Measurements from ENCODE around the gene OPCML. TPM values are rescaled to one million over a fixed set of nuclear protein-coding genes. Genes with fewer than 3 reads are reported as not detected.

OPCML gene
- total RNA-seq, 1 donor from 2014 or later: 0.61 TPM

- no peak for TF ChIP-seq CTCF (IDR thresholded peaks at IDR 0.05; ENCODE audit: partially characterized antibody, unreplicated experiment)
- no peak for DNase-seq
- no peaks in the 10 kb centered on the region for H3K36me3 Mint-ChIP-seq (ENCODE audit: unreplicated experiment)
- H3K4me1 Mint-ChIP-seq (ENCODE audit: low read depth, unreplicated experiment): peaks cover 4% of the 10 kb centered on the region
- no peak overlapping the region for H3K4me3 Mint-ChIP-seq (ENCODE audit: unreplicated experiment)
- H3K27ac Mint-ChIP-seq (ENCODE audit: unreplicated experiment): no peak overlapping the region
- H3K27me3 Mint-ChIP-seq (ENCODE audit: unreplicated experiment): no peaks in the 10 kb centered on the region
- peaks cover 2% of the 10 kb centered on the region for H3K9me3 Mint-ChIP-seq (ENCODE audit: unreplicated experiment)
These were observed 333.9 kb downstream of the OPCML start for GRCh38 chr11:133198438-133198837.

GRCh38 chr11:133197425-133197824 is 334.9 kb downstream of the OPCML start:
- Mint-ChIP-seq H3K27ac (ENCODE audit: unreplicated experiment) (no peak overlapping the region), H3K4me1 (ENCODE audit: low read depth, unreplicated experiment) (peaks cover 4% of the 10 kb centered on the region), H3K27me3 (ENCODE audit: unreplicated experiment) (no peaks in the 10 kb centered on the region), H3K36me3 (ENCODE audit: unreplicated experiment) (no peaks in the 10 kb centered on the region), H3K4me3 (ENCODE audit: unreplicated experiment) (no peak overlapping the region), H3K9me3 (ENCODE audit: unreplicated experiment) (peaks cover 2% of the 10 kb centered on the region)
- TF ChIP-seq CTCF (IDR thresholded peaks at IDR 0.05; ENCODE audit: partially characterized antibody, unreplicated experiment): no peak
- no peak for DNase-seq

DNA sequence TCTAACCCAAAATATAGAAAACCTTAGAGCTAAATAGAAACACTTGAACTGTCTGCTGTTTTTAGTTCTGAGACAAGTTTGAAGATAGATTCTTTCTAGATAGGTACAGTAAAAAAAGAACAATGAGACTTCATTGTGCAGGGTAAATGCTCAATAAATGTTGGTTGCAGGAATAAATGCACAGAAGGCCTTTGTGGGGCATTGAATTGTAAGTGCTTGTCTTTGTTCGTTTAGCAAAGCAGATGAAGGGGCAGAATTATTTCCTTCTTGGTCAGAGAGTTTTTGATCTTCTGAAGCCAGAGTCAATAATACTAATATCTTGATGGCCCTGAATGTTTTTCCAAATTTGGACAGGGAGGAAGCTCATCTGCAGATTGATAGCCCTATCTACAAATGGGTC is 340.4 kb downstream of the OPCML start:
- H3K9me3 Mint-ChIP-seq (ENCODE audit: unreplicated experiment): peaks cover 2% of the 10 kb centered on the region
- H3K4me1 Mint-ChIP-seq (ENCODE audit: low read depth, unreplicated experiment): peaks cover 12% of the 10 kb centered on the region
- no peaks in the 10 kb centered on the region for H3K27me3 Mint-ChIP-seq (ENCODE audit: unreplicated experiment)
- H3K36me3 Mint-ChIP-seq (ENCODE audit: unreplicated experiment): no peaks in the 10 kb centered on the region
- TF ChIP-seq CTCF (IDR thresholded peaks at IDR 0.05; ENCODE audit: partially characterized antibody, unreplicated experiment): no peak
- H3K27ac Mint-ChIP-seq (ENCODE audit: unreplicated experiment): no peak overlapping the region
- no peak for DNase-seq
- no peak overlapping the region for H3K4me3 Mint-ChIP-seq (ENCODE audit: unreplicated experiment)

DNA sequence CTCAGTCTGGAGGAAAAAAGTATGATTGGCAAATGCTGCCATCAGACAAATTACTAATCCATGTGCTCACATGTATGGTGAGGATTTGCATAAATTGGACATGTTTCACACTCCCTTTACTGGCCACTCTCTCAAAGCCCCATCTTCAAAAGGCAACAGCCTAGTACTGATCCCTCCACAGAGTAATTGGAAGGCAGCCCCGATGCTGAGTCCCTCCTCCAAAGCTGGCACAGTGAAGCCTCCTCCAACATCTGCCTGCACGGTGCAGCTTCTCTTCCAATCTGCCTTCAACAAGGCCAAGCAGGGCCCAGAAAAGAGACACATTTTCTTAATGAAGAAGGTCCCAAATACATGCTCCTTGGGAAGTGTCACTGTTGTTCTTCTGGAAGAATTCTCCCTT is 350.6 kb downstream of the OPCML start:
- no peak for TF ChIP-seq CTCF (IDR thresholded peaks at IDR 0.05; ENCODE audit: partially characterized antibody, unreplicated experiment)
- Mint-ChIP-seq H3K36me3 (ENCODE audit: unreplicated experiment) (no peaks in the 10 kb centered on the region), H3K4me3 (ENCODE audit: unreplicated experiment) (no peak overlapping the region), H3K4me1 (ENCODE audit: low read depth, unreplicated experiment) (no peaks in the 10 kb centered on the region), H3K27me3 (ENCODE audit: unreplicated experiment) (no peaks in the 10 kb centered on the region), H3K27ac (ENCODE audit: unreplicated experiment) (no peak overlapping the region), H3K9me3 (ENCODE audit: unreplicated experiment) (peaks cover 3% of the 10 kb centered on the region)
- DNase-seq: no peak

DNA sequence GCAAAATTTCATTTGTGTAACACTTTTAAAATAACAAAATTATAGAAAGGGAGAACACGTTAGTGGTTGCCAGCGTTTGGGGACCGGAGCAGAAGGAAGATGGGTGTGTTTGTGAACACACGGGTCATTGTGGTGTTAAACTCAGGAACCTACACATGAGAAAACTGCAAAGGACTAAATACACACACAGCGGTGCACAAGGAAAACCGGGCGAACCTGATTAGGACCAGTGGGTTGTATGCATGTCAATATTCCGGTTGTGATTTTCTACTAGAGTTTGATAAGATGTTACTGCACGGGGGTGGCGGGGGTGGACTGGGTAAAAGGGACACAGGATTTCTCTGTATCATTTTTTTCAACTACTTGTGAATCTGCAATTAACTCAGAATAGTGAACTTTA is 351.2 kb downstream of the OPCML start:
- Mint-ChIP-seq H3K4me3 (ENCODE audit: unreplicated experiment) (no peak overlapping the region), H3K9me3 (ENCODE audit: unreplicated experiment) (peaks cover 3% of the 10 kb centered on the region), H3K36me3 (ENCODE audit: unreplicated experiment) (no peaks in the 10 kb centered on the region), H3K27me3 (ENCODE audit: unreplicated experiment) (no peaks in the 10 kb centered on the region), H3K4me1 (ENCODE audit: low read depth, unreplicated experiment) (no peaks in the 10 kb centered on the region), H3K27ac (ENCODE audit: unreplicated experiment) (no peak overlapping the region)
- DNase-seq: no peak
- no peak for TF ChIP-seq CTCF (IDR thresholded peaks at IDR 0.05; ENCODE audit: partially characterized antibody, unreplicated experiment)
